DOHH2 (cell line): Measurements from ENCODE around the gene ACTRT2.

Experiments used
- H3F3A ChIP-seq: fragments of 200-600 bp; sonication (generic), shearing (Covaris generic); 2 replicates; pipeline ENCODE4 v1.6.0; 2016; ENCODE audit warnings: antibody characterized with exemption, mild to moderate bottlenecking; ENCODE audit not compliant: control insufficient read depth, insufficient read depth
- H3K27ac ChIP-seq: fragments of 200-600 bp; sonication (generic); 2 replicates; pipeline ENCODE4 v1.5.1; 2014; ENCODE audit warnings: low read depth, mild to moderate bottlenecking, low read length, moderate library complexity
- H3K27me3 ChIP-seq: fragments of 200-600 bp; sonication (generic); 2 replicates; pipeline ENCODE4 v1.6.1; 2014; ENCODE audit warnings: mild to moderate bottlenecking, low read length, mixed read lengths; ENCODE audit not compliant: control insufficient read depth
- H3K36me3 ChIP-seq: fragments of 200-600 bp; sonication (generic); 2 replicates; pipeline ENCODE4 v1.6.1; 2014; ENCODE audit warnings: mild to moderate bottlenecking, low read length, moderate library complexity, mixed read lengths; ENCODE audit not compliant: control insufficient read depth
- H3K4me1 ChIP-seq: fragments of 200-600 bp; sonication (generic); 2 replicates; pipeline ENCODE4 v1.6.1; 2014; ENCODE audit warnings: mild to moderate bottlenecking, low read length, mixed read lengths; ENCODE audit not compliant: control insufficient read depth
- H3K4me2 ChIP-seq: fragments of 200-600 bp; sonication (generic); 2 replicates; pipeline ENCODE4 v1.6.0; 2014; ENCODE audit warnings: mild to moderate bottlenecking, low read length, moderate library complexity
- H3K4me3 ChIP-seq: fragments of 200-600 bp; sonication (generic); 2 replicates; pipeline ENCODE4 v1.5.1; 2014; ENCODE audit warnings: mild to moderate bottlenecking, low read length, mixed read lengths
- H3K79me2 ChIP-seq: fragments of 200-600 bp; sonication (generic); 2 replicates; pipeline ENCODE4 v1.6.1; 2014; ENCODE audit warnings: mild to moderate bottlenecking, low read length, mixed read lengths; ENCODE audit not compliant: control insufficient read depth
- H3K9me2 ChIP-seq: fragments of 200-600 bp; sonication (generic); replicated peaks from 2 replicates; pipeline ENCODE4 v1.6.1; 2014; ENCODE audit warnings: mild to moderate bottlenecking, low read length, mixed read lengths; ENCODE audit not compliant: control insufficient read depth
- H3K9me3 ChIP-seq: fragments of 200-600 bp; sonication (generic); 2 replicates; pipeline ENCODE4 v1.6.1; 2014; ENCODE audit warnings: antibody characterized with exemption, low read length, mixed read lengths; ENCODE audit not compliant: control insufficient read depth, insufficient read depth
- H4K20me1 ChIP-seq: fragments of 200-600 bp; sonication (generic); 2 replicates; pipeline ENCODE4 v1.6.0; 2014; ENCODE audit warnings: low read depth, mild to moderate bottlenecking, antibody characterized with exemption, low read length, moderate library complexity; ENCODE audit not compliant: control insufficient read depth, insufficient read depth
- CTCF ChIP-seq: fragments of 200-600 bp; sonication (generic); IDR thresholded peaks from one replicate; pipeline ENCODE4 v1.5.1; 2014; ENCODE audit warnings: antibody characterized with exemption, mild to moderate bottlenecking, low read depth, low read length; ENCODE audit not compliant: poor library complexity, severe bottlenecking
- EZH2phosphoT487 ChIP-seq: fragments of 200-600 bp; sonication (generic); IDR thresholded peaks from 2 replicates; pipeline ENCODE4 v1.6.1; 2017; ENCODE audit warnings: borderline replicate concordance, mild to moderate bottlenecking, antibody characterized with exemption, low read length, moderate library complexity, mixed read lengths

ACTRT2 gene

DNA sequence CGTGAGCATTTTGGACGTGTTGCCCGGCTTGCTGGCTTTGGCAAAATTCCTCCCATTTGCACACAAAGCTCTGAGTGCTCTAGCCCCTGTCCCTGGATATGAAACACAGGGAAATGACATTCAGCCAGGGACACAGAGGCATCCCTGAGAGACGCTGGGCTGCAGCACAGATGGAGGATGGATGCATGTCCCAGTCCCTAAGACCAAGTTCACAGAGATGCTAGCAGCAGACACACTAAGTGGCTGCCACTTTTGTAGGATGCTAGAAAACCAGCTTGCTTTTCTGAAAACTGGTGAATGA lies 12.5 kb downstream of the ACTRT2 start:
- TF ChIP-seq EZH2phosphoT487 (no peak), CTCF (no peak)
- Histone ChIP-seq H3K27me3 (no peaks in the 10 kb centered on the region), H3K4me2 (no peak overlapping the region), H3F3A (no peaks in the 10 kb centered on the region), H3K36me3 (no peaks in the 10 kb centered on the region), H3K9me2 (no peaks in the 10 kb centered on the region), H3K9me3 (no peaks in the 10 kb centered on the region), H3K4me1 (no peaks in the 10 kb centered on the region), H3K27ac (no peak overlapping the region), H3K4me3 (no peak overlapping the region), H4K20me1 (no peaks in the 10 kb centered on the region), H3K79me2 (no peaks in the 10 kb centered on the region)

- H3K4me2 ChIP-seq: no peak overlapping the region
- no peaks in the 10 kb centered on the region for H3F3A ChIP-seq
- no peaks in the 10 kb centered on the region for H4K20me1 ChIP-seq
- no peaks in the 10 kb centered on the region for H3K27me3 ChIP-seq
- no peaks in the 10 kb centered on the region for H3K4me1 ChIP-seq
- H3K36me3 ChIP-seq: no peaks in the 10 kb centered on the region
- no peaks in the 10 kb centered on the region for H3K79me2 ChIP-seq
- H3K4me3 ChIP-seq: no peak overlapping the region
- H3K9me2 ChIP-seq: no peaks in the 10 kb centered on the region
- no peaks in the 10 kb centered on the region for H3K9me3 ChIP-seq
- no peak overlapping the region for H3K27ac ChIP-seq
- no peak for TF ChIP-seq CTCF
- TF ChIP-seq EZH2phosphoT487: no peak
Measured at GRCh38 chr1:3034162-3034561, 12.9 kb downstream of the ACTRT2 start.

DNA sequence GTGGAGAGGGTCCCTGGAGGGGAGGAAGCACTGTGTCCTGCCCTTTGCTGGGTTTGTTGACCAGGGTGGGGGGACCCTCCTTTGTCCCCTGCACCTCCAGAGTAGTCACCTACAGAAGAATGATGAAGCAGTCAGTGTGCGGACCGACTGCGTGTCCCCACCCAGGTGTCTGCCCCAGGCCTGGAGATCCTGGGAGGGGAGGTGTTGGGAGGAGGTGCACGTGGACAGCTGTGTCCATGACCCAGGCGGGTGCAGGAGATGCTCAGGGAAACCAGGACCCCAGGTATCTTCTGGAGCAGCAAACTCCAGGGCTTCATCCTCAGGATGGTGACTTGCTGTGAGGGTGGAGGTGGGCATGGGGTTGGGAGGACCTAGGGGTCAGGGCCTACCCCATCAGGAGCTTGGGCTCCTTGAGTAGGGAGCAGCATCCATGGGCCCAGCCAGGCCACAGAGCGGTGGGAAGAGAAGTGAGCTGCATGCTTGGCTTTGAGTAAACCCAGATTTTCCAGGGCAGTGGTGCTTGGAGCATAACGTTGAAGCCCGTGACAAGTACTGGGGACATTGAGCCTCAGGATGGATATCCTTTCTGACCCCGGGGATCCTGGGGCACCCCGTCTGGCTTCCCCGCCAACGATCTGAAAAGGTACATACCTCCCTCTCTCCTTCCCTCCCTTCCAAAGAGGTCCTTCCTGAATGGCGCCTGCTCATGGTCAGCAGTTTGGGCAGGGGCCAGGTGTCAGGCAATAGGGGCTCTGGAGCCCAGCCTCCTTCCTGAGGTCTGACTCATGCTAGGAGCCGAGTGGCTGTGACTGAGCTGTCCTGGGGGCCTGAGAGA lies 13.7 kb downstream of the ACTRT2 start:
- no peaks in the 10 kb centered on the region for H3K36me3 ChIP-seq
- no peak overlapping the region for H3K27ac ChIP-seq
- no peaks in the 10 kb centered on the region for H3F3A ChIP-seq
- no peaks in the 10 kb centered on the region for H3K9me2 ChIP-seq
- no peaks in the 10 kb centered on the region for H3K4me1 ChIP-seq
- H4K20me1 ChIP-seq: no peaks in the 10 kb centered on the region
- TF ChIP-seq CTCF (no peak), EZH2phosphoT487 (no peak)
- H3K27me3 ChIP-seq: no peaks in the 10 kb centered on the region
- no peaks in the 10 kb centered on the region for H3K79me2 ChIP-seq
- no peak overlapping the region for H3K4me2 ChIP-seq
- no peak overlapping the region for H3K4me3 ChIP-seq
- no peaks in the 10 kb centered on the region for H3K9me3 ChIP-seq
